Effector memory CD8-positive, alpha-beta T cell (primary cell): Measurements from ENCODE around the gene LILRB1.
"Not testable (repeated sequence)": the region's sequence is repeated elsewhere in the genome, so short reads cannot be mapped to it uniquely, and the experiment has no call there.

ENCODE experiments used
- ATAC-seq: fragments of 150-1000 bp; cut with Tn5 transposase; replicated peaks from 2 replicates; pipeline ENCODE4 v1.10.0; 2021; ENCODE audit warnings: mild to moderate bottlenecking, moderate library complexity
- DNase-seq, 3 experiments: peaks; one replicate each; pipeline ENCODE4 v3.0.0; 2021
- H3K27ac Mint-ChIP-seq, 2 donors: one replicate each; pipeline ENCODE4 v1.8.0; 2022; ENCODE audit warnings: mild to moderate bottlenecking in 2 of 2, mixed read lengths in 2 of 2, moderate library complexity in 2 of 2
- H3K27me3 Mint-ChIP-seq, 2 donors: one replicate each; pipeline ENCODE4 v1.8.0; 2022; ENCODE audit warnings: mixed read lengths in 2 of 2
- H3K36me3 Mint-ChIP-seq: one replicate; pipeline ENCODE4 v1.8.0; 2022; ENCODE audit warnings: mild to moderate bottlenecking, moderate library complexity, mixed read lengths; ENCODE audit not compliant: insufficient read depth
- H3K4me1 Mint-ChIP-seq, 2 donors: one replicate each; pipeline ENCODE4 v1.8.0; 2022; ENCODE audit warnings: low read depth in 2 of 2, mixed read lengths in 2 of 2
- H3K4me3 Mint-ChIP-seq, 2 donors: one replicate each; pipeline ENCODE4 v1.8.0; 2022; ENCODE audit warnings: mild to moderate bottlenecking in 2 of 2, mixed read lengths in 2 of 2, moderate library complexity in 2 of 2
- H3K9me3 Mint-ChIP-seq, 2 donors: one replicate each; pipeline ENCODE4 v1.8.0; 2022; ENCODE audit warnings: mixed read lengths in 2 of 2

LILRB1 gene

DNA sequence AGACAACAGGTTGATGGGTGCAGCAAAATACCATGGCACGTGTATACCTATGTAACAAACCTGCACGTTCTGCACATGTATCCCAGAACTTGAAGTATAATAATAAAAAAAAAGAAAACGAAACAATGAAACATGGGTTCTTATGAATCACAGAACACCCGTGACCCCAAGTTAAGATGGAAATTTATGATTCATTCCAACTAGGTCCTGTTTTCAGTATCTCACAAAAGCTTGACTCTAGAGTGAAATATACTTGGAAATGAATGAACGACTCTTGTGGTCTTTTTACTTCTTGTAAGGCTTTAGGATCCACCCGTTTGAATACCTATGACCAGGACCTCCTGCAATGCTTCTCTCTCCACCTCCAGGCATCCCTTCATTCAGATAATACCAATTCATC lies 29.0 kb downstream of the LILRB1 start:
- H3K36me3 Mint-ChIP-seq: no peaks in the 10 kb centered on the region
- DNase-seq: no peak
- H3K4me1 Mint-ChIP-seq: peaks cover 0 to under 1% of the 10 kb centered on the region in 2 donors
- H3K9me3 Mint-ChIP-seq: no peaks in the 10 kb centered on the region
- no peak overlapping the region for H3K27ac Mint-ChIP-seq
- H3K4me3 Mint-ChIP-seq: no peak overlapping the region
- ATAC-seq: no peak
- H3K27me3 Mint-ChIP-seq: peaks cover 52 to 80% of the 10 kb centered on the region in 2 donors

DNA sequence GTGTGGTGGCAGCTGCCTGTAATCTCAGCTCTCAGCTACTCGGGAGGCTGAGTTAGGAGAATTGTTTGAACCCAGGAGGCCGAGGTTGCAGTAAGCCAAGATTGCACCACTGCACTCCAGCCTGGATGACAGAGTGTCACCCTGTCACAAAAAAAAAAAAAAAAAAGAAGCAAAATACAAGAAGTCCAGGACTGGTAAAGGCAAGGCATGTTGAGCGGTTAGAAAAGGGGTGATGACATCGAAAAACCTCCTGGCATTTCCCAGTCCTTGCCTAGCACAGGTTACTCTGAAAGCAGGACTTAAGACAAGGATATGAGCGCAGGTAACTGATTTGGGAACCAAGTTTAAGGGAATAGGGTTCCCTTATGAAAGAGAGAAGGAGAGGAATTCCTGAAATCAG lies 30.0 kb downstream of the LILRB1 start:
- Mint-ChIP-seq H3K4me1 (peaks cover 0 to 2% of the 10 kb centered on the region in 2 donors), H3K27me3 (peaks cover 58 to 82% of the 10 kb centered on the region in 2 donors), H3K4me3 (no peak overlapping the region), H3K9me3 (no peaks in the 10 kb centered on the region), H3K27ac (no peak overlapping the region), H3K36me3 (no peaks in the 10 kb centered on the region)
- DNase-seq (no peak), ATAC-seq (no peak)

DNA sequence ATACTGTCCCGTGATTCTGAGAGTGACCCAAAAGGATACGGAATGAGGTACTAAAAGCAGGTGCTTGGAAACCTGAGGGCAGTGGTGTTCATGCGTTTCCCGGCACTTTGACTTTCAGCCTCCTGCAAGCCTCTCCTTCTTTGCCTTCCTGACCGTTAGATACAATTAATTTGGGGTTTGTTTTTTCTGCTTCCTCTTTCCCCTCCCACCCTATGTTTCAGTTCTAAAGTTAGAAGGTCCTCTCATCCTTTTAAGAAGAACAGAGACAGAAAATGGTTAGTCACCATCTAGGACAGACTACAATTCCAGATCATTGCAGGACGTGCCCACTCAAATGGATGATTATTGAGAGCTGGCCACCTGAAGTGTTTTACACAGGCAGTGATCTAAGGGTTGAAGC lies 30.7 kb downstream of the LILRB1 start:
- H3K4me1 Mint-ChIP-seq: peaks cover 0 to 2% of the 10 kb centered on the region in 2 donors
- H3K9me3 Mint-ChIP-seq: no peaks in the 10 kb centered on the region
- H3K27ac Mint-ChIP-seq: no peak overlapping the region
- H3K36me3 Mint-ChIP-seq: no peaks in the 10 kb centered on the region
- ATAC-seq (no peak), DNase-seq (no peak)
- no peak overlapping the region for H3K4me3 Mint-ChIP-seq
- H3K27me3 Mint-ChIP-seq: peaks cover 58 to 82% of the 10 kb centered on the region in 2 donors

DNA sequence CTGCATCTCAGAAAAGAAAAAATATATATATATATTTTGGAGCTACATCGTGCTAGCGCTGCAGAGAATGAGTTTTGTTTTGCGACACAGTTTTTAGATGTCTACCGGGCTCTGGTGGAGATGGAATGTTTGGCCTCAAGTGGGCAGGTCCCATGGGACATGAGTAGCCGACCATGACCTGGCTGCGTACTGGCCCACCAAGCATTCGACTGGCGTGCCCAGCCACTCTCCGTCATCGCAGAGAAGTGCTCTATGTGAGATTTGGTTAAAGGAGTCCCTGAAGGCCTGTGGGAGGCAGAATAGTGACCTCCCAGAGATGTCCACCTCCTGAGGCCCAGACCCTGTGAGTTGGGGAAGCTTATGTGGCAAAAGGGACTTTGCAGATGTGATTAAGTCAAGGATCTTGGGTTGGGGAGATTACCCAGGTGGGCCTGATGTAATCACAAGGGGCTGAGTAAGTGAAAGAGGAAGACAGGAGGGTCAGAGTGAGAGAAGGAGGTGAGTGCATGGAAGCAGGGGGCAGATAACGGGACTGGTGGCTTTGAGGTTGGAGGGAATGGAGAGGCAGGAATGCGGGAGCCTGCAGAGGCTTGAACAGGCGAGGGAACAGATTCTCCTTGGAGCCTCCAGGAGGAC lies 31.7 kb downstream of the LILRB1 start:
- Mint-ChIP-seq H3K27me3 (peaks cover 58 to 84% of the 10 kb centered on the region in 2 donors), H3K4me3 (no peak overlapping the region), H3K27ac (no peak overlapping the region), H3K4me1 (peaks cover 0 to 2% of the 10 kb centered on the region in 2 donors), H3K9me3 (no peaks in the 10 kb centered on the region), H3K36me3 (no peaks in the 10 kb centered on the region)
- DNase-seq (no peak), ATAC-seq (no peak)

DNA sequence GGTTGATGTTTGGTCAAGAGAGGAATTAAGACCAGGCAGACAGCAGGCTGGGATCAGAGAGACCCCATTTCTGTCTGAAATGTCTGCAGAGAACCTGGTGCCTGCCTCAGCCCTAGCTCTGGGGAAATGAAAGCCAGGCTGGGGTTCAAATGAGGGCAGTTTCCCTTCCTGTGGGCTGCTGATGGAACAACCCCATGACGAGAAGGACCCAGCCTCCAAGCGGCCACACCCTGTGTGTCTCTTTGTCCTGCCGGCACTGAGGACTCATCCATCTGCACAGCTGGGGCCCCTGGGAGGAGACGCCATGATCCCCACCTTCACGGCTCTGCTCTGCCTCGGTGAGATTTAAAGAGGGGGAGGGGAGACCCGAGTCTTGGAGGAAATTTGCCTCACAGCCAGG lies 32.4 kb downstream of the LILRB1 start, which contains the start of gene LILRB4:
Gene LILRB4, plus strand, starts transcription at position 256 of the 400 bp plus-strand sequence. Its CDS starts 49 bp downstream, at position 305.
- Mint-ChIP-seq H3K27me3 (peaks cover 52 to 80% of the 10 kb centered on the region in 2 donors), H3K36me3 (no peaks in the 10 kb centered on the region)
- no peak for ATAC-seq

DNA sequence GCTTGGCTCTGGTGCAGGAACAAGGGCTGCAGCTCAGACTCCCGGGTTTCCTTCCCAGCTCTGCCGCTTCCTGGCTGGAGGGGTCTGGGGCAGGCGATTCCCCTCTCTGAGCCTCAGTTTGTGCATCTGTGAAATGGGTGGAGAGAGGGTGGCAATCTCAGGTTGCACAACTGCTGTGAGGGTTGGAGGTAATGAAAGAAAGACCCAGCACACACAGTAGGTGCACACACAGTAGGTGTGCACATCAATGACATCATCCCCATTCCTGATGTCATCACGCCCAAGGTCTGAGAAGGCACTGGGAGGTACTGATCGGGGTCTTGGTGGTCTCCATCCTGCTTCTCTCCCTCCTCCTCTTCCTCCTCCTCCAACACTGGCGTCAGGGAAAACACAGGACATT lies 35.2 kb downstream of the LILRB1 start:
- Mint-ChIP-seq H3K27me3 (peaks cover 36 to 65% of the 10 kb centered on the region in 2 donors), H3K36me3 (no peaks in the 10 kb centered on the region), H3K9me3 (peaks cover 2 to 6% of the 10 kb centered on the region in 2 donors), H3K27ac (no peak overlapping the region), H3K4me1 (peaks cover 0 to 2% of the 10 kb centered on the region in 2 donors), H3K4me3 (no peak overlapping the region)
- DNase-seq: no peak
- no peak for ATAC-seq

More for the DNA sequence above, 32.4 kb downstream of the LILRB1 start, which contains the start of gene LILRB4:
- no peak within 1 kb of the TSS for H3K4me3 Mint-ChIP-seq
- no peak for DNase-seq
- no peak within 1 kb of the TSS for H3K27ac Mint-ChIP-seq
- no peaks in the 10 kb centered on the region for H3K9me3 Mint-ChIP-seq
- peaks cover 0 to 2% of the 10 kb centered on the region in 2 donors for H3K4me1 Mint-ChIP-seq

DNA sequence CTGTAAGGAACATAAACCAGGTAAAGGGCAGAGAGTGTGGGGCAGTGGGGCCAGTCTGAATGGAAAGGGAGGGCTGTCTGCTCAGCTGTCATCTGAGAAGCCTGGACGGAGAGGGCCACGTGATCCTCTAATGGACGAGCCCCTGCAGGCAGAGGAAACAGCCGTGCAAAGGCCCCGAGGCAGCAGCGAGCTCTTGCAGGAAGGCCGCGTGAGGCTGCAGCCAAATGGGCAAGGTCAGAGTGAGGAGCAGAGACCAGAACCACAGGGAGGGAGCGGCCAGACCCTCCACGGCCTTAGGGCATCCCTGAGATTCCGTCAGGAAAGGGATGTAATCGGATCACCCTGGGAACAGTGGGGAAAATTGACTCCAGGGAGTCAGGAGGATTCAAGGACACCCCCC lies 36.9 kb downstream of the LILRB1 start:
- Mint-ChIP-seq H3K9me3 (peaks cover 2 to 6% of the 10 kb centered on the region in 2 donors), H3K27me3 (peaks cover 33 to 59% of the 10 kb centered on the region in 2 donors), H3K4me3 (no peak overlapping the region), H3K27ac (no peak overlapping the region), H3K4me1 (peaks cover 0 to 2% of the 10 kb centered on the region in 2 donors), H3K36me3 (peaks cover 2% of the 10 kb centered on the region)
- no peak for DNase-seq
- no peak for ATAC-seq

DNA sequence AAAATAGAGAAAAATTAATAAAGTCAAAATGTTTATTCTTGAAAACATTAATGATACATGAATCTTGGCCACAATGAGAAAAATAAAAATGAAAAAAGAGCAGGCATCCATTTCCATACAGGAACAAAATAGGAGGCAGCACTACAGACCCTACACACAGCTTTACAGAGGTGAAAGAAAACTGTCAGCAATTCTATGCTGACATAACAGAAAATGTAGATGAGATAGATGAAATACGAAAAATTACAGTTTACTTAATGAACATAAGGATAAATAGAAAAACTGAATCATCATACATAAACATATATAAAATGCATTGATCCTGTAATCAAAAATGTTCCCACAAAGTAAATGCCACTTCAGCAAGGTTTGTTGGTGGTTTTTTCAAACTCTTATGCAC lies 38.1 kb downstream of the LILRB1 start:
- Mint-ChIP-seq H3K4me3 (no peak overlapping the region), H3K9me3 (peaks cover 2 to 6% of the 10 kb centered on the region in 2 donors), H3K4me1 (peaks cover 0 to 2% of the 10 kb centered on the region in 2 donors), H3K27ac (no peak overlapping the region), H3K36me3 (peaks cover 2% of the 10 kb centered on the region), H3K27me3 (peaks cover 36 to 54% of the 10 kb centered on the region in 2 donors)
- DNase-seq (no peak), ATAC-seq (no peak)

DNA sequence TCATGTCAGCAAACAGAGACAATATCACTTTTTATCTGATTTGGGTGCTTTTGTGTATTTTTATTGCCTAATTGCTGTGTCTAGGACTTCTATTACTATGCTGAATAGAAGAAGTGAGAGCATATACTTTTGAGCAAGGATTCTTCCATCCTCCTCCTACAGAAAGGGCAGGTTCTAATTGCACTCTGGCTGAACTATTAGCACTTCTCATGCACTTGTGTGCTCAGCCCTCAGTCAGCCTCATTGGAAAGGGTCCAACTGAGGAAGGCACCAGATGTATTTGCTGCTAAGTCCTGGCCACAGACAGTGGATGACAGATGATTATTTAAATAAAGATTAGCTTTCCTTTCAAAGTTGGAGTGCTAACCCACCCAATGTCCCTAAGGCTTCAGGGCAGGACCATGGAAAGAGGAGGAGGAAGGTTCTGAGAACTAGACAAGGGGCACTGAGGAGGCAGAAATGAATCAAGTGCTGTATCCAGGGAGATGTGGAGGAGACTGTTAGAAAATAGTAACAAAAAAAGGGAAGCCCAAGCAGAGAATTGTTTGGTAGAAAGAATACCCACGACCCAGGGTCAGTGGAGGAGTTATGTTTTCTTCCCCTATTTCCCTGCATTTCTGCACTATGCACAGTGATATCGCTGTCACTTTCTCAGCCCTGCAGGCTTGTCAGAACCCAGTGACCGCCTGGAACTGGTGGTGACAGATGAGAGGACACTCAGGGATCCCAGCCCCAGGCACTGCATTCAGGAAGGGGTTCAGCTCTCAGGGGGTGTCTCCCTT lies 40.5 kb downstream of the LILRB1 start:
- no peak overlapping the region for H3K27ac Mint-ChIP-seq
- H3K4me1 Mint-ChIP-seq: peaks cover 0 to 5% of the 10 kb centered on the region in 2 donors
- H3K4me3 Mint-ChIP-seq: no peak overlapping the region
- H3K36me3 Mint-ChIP-seq: peaks cover 2% of the 10 kb centered on the region
- DNase-seq (no peak), ATAC-seq (no peak)
- peaks cover 2 to 6% of the 10 kb centered on the region in 2 donors for H3K9me3 Mint-ChIP-seq
- peaks cover 27 to 35% of the 10 kb centered on the region in 2 donors for H3K27me3 Mint-ChIP-seq

DNA sequence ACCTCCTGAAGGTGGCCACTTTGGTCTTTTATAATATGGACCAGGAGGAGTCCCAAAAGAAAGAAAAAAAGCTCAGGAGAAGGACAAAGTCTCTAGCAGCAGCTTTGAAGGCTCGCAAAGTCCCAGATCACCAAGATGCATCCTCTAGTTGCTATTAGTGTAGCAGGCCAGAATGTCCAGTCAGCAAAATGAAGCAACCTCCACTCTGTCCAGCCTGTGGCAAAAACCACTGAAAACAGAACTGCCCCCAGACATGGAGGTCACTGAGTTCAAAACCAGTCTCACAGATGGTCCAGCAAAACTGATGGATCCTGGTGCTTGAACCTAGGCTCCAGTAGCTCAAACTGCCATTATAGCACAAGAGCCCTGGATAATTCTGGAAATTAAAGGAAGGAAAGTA lies 42.9 kb downstream of the LILRB1 start:
- Mint-ChIP-seq H3K36me3 (peaks cover 2% of the 10 kb centered on the region), H3K9me3 (peaks cover 2 to 6% of the 10 kb centered on the region in 2 donors), H3K4me3 (no peak overlapping the region), H3K27ac (no peak overlapping the region), H3K27me3 (peaks cover 23 to 35% of the 10 kb centered on the region in 2 donors), H3K4me1 (peaks cover 0 to 5% of the 10 kb centered on the region in 2 donors)
- DNase-seq (no peak), ATAC-seq (no peak)

DNA sequence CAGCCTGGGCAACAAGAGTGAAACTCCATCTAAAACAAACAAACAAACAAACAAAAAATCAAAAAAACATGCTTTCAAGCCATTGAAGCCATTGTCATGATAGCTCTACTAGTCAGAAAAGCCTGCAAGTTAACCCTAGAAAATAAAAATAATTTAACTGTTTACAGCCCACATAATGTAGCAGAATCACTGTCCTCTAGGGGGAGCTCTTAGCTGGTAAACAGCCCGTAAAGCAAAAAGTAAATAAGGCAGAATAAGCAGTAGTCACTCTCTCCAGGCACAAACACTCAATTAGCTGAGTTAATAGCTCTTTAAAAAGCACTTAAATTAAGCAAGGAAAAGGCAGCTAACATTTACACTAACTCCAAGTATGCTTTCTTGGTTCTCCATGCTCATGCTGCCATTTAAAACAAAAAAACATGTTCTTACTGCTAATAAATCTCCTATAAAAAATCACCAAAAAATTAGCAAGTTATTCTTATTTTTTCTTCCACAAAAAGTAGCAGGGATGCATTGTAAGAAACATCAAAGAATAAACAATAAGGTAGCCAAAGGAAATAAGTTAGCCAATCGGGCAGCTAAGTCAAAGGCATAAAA lies 43.8 kb downstream of the LILRB1 start:
- DNase-seq (no peak), ATAC-seq (no peak)
- Mint-ChIP-seq H3K9me3 (peaks cover 0 to 6% of the 10 kb centered on the region in 2 donors), H3K4me3 (no peak overlapping the region), H3K4me1 (peaks cover 0 to 5% of the 10 kb centered on the region in 2 donors), H3K27me3 (peaks cover 32 to 35% of the 10 kb centered on the region in 2 donors), H3K27ac (no peak overlapping the region), H3K36me3 (peaks cover 2% of the 10 kb centered on the region)

DNA sequence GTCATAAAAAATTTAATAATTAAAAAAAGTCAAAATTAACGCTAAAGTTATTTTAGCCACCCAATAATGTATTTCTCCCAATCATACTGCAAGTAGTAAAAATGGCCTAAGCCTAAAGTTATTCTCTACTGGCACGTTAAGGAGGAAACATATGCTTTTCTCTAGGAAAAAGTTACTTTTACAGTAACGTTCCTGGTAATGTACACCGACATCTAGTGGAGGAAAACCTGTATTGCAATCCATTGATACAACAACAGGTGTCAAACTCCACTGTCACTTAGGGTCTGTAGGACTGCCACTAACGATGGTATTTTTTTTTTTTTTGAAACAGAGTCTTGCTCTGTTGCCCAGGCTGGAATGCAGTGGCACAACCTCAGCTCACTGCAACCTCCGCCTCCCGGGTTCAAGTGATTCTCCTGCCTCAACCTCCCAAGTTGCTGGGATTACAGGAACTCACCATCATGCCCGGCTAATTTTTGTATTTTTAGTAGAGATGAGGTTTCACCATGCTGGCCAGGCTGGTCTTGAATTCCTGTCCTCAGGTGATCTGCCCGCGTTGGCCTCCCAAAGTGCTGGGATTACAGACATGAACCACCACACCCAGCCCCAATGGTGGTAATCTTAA lies 46.0 kb downstream of the LILRB1 start:
- H3K27me3 Mint-ChIP-seq: peaks cover 21 to 26% of the 10 kb centered on the region in 2 donors
- not testable (repeated sequence) for H3K36me3 Mint-ChIP-seq, H3K4me1 Mint-ChIP-seq, H3K9me3 Mint-ChIP-seq, H3K4me3 Mint-ChIP-seq, H3K27ac Mint-ChIP-seq, ATAC-seq
- DNase-seq: peak in 1 of 3 experiments; percentile 16

DNA sequence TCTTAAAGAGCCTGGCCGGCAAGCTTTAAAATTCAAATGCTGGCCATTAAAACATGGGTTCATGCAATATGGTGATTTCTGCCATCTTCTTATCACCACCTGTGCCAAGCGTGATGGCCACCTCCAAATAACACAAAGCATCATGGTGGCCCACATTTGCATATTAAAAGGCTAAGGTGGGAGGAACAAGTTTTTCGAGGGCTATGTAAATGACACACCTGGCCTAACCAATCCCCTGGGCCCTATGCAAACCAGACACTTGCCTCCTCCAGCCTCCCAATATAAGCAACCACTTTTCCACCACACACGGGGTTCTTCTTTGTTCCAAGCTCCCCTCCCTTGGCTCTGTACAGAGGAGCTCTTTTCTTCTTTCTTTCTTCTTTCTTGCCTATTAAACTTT lies 46.9 kb downstream of the LILRB1 start:
- DNase-seq (no peak), ATAC-seq (no peak)
- no peak overlapping the region for H3K27ac Mint-ChIP-seq
- H3K27me3 Mint-ChIP-seq: peaks cover 23% of the 10 kb centered on the region in 2 donors
- no peaks in the 10 kb centered on the region for H3K9me3 Mint-ChIP-seq
- H3K4me3 Mint-ChIP-seq: no peak overlapping the region
- H3K4me1 Mint-ChIP-seq: peaks cover 0 to 5% of the 10 kb centered on the region in 2 donors
- H3K36me3 Mint-ChIP-seq: no peaks in the 10 kb centered on the region
